ENCODE data around the gene FUT8.

The FUT8 gene

GRCh38 chr14:65495196-65495595 is 82.7 kb downstream of the FUT8 start:
- DNase-seq (ENCODE audit: low read depth in 2 of 2), result no peak

GRCh38 chr14:65496178-65496993 is 83.9 kb downstream of the FUT8 start:
- DNase-seq (ENCODE audit: low read depth in 2 of 2), result no peak

- no peak for DNase-seq (ENCODE audit: low read depth in 2 of 2)
These were observed 86.6 kb downstream of the FUT8 start for GRCh38 chr14:65499138-65499537.

- DNase-seq (ENCODE audit: low read depth in 2 of 2), result no peak
These were observed 87.5 kb downstream of the FUT8 start for GRCh38 chr14:65500075-65500474.

- DNase-seq (ENCODE audit: low read depth in 2 of 2), result no peak
These were observed 88.8 kb downstream of the FUT8 start for GRCh38 chr14:65501328-65501727.

- DNase-seq (ENCODE audit: low read depth in 2 of 2), result no peak
These were observed 90.2 kb downstream of the FUT8 start for GRCh38 chr14:65502676-65503124.

GRCh38 chr14:65503771-65504170 is 91.2 kb downstream of the FUT8 start:
- no peak for DNase-seq (ENCODE audit: low read depth in 2 of 2)

- DNase-seq (ENCODE audit: low read depth in 2 of 2), result no peak
These were observed 94.3 kb downstream of the FUT8 start for GRCh38 chr14:65506801-65507200.

- DNase-seq (ENCODE audit: low read depth in 2 of 2), result no peak
These were observed 97.3 kb downstream of the FUT8 start for GRCh38 chr14:65509842-65510241.

GRCh38 chr14:65513671-65514070 is 101.1 kb downstream of the FUT8 start:
- DNase-seq (ENCODE audit: low read depth in 2 of 2), result no peak

- no peak for DNase-seq (ENCODE audit: low read depth in 2 of 2)
These were observed 105.4 kb downstream of the FUT8 start for GRCh38 chr14:65517635-65518542.

- no peak for DNase-seq (ENCODE audit: low read depth in 2 of 2)
These were observed 115.5 kb downstream of the FUT8 start for GRCh38 chr14:65528069-65528468.

GRCh38 chr14:65531148-65531547 is 118.6 kb downstream of the FUT8 start:
- no peak for DNase-seq (ENCODE audit: low read depth in 2 of 2)

- DNase-seq (ENCODE audit: low read depth in 2 of 2), result no peak
These were observed 121.3 kb downstream of the FUT8 start for GRCh38 chr14:65533736-65534404.

GRCh38 chr14:65536781-65537423 is 124.4 kb downstream of the FUT8 start:
- no peak for DNase-seq (ENCODE audit: low read depth in 2 of 2)

GRCh38 chr14:65548878-65549277 is 136.3 kb downstream of the FUT8 start:
- no peak for DNase-seq (ENCODE audit: low read depth in 2 of 2)

GRCh38 chr14:65549429-65549828 is 136.9 kb downstream of the FUT8 start:
- no peak for DNase-seq (ENCODE audit: low read depth in 2 of 2)

GRCh38 chr14:65550779-65551643 is 138.5 kb downstream of the FUT8 start:
- DNase-seq (ENCODE audit: low read depth in 2 of 2), result no peak

GRCh38 chr14:65552724-65553123 is 140.2 kb downstream of the FUT8 start:
- DNase-seq (ENCODE audit: low read depth in 2 of 2), result no peak

GRCh38 chr14:65554837-65555236 is 142.3 kb downstream of the FUT8 start:
- DNase-seq (ENCODE audit: low read depth in 2 of 2), result no peak

- no peak for DNase-seq (ENCODE audit: low read depth in 2 of 2)
These were observed 142.8 kb downstream of the FUT8 start for GRCh38 chr14:65555358-65555757.

All from stimulated activated CD4-positive, alpha-beta T cell treated with anti-CD3 and anti-CD28 coated beads, Interleukin-1b, Interleukin-23, amount 100 ng/mL, for 1 hour (primary cell).